Measurements from ENCODE around the gene SDHC.
A peak's percentile ranks its signal among the peaks of the same experiment; 100 is the strongest.

GRCh38 chr1:161389691-161390558, 75.7 kb downstream of the SDHC start:
- TF ChIP-seq YY1 (IDR thresholded peaks at IDR 0.05; ENCODE audit: low read depth) (no peak), MAX (IDR thresholded peaks at IDR 0.05) (peak; percentile 94), RAD21 (IDR thresholded peaks at IDR 0.05; ENCODE audit: low read depth) (no peak), USF1 (IDR thresholded peaks at IDR 0.05) (peak; percentile 31; the same call in 1 of the 2 replicates), EGR1 (IDR thresholded peaks at IDR 0.05) (peak; percentile 70), EP300 (IDR thresholded peaks at IDR 0.05; ENCODE audit: borderline replicate concordance) (no peak), FOXM1 (IDR thresholded peaks at IDR 0.05; ENCODE audit: borderline replicate concordance, low read depth) (no peak), REST (IDR thresholded peaks at IDR 0.05; ENCODE audit: low read depth) (no peak)
